Renal cortical epithelial cell (primary cell): ENCODE results near the gene CLEC4D. TPM values are rescaled to one million over a fixed set of nuclear protein-coding genes. Genes with fewer than 3 reads are reported as not detected.
"Not testable (repeated sequence)": the region's sequence is repeated elsewhere in the genome, so short reads cannot be mapped to it uniquely, and the experiment has no call there.

ENCODE experiments used
- DNase-seq: peaks from one replicate; pipeline ENCODE4 v3.0.0-alpha.2; 2011; ENCODE audit warnings: low read depth
- total RNA-seq: library from RNA; depleted of rRNA; stranded (reverse); fragments of >200 nt; gene quantifications from 2 replicates; pipeline ENCODE4 v1.2.3, GENCODE V29; 2014

Gene CLEC4D
- 0.15 TPM in 1 of 2 replicates, not detected in the other for total RNA-seq

DNA sequence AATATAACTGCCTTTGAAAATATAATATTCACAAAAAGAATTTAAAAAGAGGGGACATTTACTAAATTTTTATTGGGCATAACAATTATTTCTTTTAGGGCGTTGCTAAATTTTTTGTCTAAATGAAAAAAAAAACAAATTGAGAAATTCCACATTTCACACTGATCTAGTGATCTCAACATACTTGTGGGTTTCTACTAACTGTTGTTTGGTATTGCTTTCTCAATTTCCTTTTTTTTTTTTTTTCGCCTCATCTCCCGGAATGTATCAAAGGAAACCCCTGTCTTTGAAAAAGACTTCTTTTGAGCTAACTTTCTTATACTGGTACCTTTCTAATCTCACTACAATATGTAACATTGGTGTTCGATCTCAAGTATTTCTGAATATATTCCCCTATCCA lies at the start of gene CLEC4D:
Gene CLEC4D (plus strand): TSS at position 248 of the 400 bp plus-strand sequence. CDS start 230 bp downstream, outside the sequence.
- no peak for DNase-seq

GRCh38 chr12:8465301-8465996 lies 47.9 kb upstream of the CLEC4D start:
- no peak for DNase-seq

DNA sequence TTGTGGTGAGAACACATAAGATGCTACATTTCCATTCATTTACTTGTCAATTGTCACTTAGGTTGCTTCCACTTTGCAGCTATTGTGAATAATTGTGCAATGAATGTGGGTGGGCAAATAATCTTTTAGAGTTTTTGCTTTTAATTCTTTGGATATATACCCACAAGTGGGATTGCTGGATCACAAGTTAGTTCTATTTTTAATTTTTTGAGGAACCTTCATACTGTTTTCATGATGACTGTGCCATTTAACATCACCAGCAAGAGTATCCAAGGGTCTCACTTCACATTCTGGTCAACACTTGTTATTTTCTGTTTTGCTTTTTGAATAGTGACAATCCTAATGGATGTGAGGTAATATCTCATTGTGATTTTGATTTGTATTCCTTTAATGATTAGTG lies 47.1 kb upstream of the CLEC4D start:
- no peak for DNase-seq

- no peak for DNase-seq
These were observed 42.2 kb upstream of the CLEC4D start for GRCh38 chr12:8471090-8471489.

DNA sequence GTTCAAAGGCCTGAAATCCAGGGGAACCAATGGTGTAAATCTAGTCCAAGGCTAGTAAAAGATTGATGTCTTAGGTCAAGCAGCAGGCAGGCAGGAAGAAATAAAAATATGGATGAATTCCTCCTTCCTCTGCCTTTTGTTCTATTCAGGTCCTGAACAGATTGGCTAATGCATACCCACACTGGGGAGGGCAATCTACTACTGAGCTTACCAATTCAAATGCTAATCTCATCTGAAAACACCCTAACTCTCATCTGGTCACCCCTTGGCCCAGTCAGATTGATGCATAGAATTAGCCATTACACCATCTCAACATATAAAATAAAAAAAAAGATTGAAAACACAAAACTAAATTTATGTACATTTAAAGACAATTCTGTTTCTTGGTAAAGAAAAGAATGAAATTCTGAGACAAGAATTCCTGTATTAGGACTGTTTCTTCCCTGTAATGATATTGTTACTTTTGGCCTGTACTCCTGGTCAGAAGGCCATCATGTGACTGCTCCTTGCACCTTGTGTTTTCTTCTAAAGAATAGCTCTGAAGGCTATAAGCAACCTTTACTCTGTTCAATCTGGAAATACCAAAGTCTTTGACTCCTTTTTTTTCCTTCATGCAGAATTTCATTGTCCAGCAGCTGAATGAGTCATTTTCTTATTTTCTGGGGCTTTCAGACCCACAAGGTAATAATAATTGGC lies 37.6 kb upstream of the CLEC4D start:
- DNase-seq = no peak

DNA sequence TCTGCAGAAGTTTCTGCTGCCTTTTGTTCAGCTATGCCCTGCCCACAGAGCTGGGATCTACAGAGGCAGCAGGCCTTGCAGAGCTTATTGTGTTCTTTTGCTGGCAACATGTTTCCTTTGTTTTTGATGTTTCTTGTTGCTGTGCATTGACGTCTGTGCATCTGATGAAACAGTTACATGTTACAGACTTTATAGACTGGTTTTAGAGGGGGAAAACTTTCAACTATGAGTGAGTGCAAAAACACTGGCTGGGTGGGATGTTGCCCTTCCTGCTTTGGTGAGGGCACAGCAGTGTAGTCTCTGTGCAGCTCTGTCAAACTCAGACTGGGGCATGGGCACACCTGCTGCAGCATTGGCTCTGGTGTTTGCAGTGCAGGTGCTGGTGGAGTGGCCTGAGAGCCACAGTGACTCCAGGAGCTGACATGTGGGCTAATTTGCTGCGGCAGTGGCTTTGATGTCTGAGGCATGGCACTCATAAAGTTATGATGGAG lies 30.7 kb upstream of the CLEC4D start:
- DNase-seq = no peak

DNA sequence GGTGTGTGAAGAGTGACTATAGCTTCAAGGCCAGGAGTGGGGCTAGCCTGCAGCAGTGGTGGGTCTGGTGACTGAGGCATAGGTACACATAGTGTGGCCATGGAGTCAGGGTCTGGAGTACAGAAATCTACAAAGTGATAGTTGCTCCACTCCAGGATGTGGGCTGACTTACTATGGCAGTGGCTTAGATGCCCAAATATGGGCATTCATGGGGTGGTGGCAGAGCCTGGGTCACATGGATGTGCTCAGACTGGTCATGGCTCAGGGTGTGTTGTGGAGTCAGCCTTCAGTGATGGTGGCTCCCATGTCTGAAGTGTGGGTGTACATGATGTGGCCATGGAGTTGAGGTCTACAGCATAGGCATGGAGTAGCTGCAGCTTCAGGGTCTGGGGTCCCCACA lies 30.2 kb upstream of the CLEC4D start:
- DNase-seq = no peak

- no peak for DNase-seq
These were observed 21.4 kb upstream of the CLEC4D start for GRCh38 chr12:8491646-8492530.

- no peak for DNase-seq
These were observed 20.2 kb upstream of the CLEC4D start for GRCh38 chr12:8493084-8493483.

- DNase-seq = not testable (repeated sequence)
These were observed 17.6 kb upstream of the CLEC4D start for GRCh38 chr12:8495671-8496070.

DNA sequence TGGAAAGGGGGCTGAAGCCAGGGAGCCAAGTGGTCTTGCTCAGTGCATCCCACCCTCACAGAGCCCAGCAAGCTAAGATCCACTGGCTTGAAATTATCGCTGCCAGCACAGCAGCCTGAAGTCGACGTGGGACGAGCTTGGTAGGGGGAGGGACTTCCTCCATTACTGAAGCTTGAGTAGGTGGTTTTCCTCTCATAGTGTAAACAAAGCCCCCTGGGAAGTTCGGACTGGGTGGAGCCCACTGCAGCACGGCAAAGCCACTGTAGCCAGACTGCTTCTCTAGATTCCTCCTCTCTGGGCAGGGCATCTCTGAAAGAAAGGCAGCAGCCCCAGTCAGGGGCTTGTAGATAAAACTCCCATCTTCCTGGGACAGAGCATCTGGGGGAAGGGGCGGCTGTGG lies 17.2 kb upstream of the CLEC4D start:
- DNase-seq = not testable (repeated sequence)

DNA sequence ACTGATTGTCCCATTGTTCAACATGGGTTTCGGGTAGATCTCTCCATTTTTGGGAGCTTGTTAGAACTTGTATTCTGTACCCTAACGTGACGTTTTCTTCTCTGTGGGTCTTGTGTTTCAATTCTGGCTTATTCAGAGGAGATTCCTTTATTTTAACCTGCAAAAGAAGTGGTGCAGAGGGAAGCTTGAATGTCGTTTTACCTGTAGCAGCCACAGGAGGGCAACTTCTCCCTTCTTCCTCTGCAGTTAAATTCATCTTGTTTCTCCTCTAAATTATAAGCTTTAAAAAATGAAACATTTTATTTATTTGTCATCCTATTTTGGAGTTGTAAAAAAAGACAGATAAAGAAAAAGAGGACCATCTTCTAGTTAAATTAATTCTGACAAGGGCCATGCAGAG lies 13.7 kb upstream of the CLEC4D start:
- peak; percentile 19 for DNase-seq

DNA sequence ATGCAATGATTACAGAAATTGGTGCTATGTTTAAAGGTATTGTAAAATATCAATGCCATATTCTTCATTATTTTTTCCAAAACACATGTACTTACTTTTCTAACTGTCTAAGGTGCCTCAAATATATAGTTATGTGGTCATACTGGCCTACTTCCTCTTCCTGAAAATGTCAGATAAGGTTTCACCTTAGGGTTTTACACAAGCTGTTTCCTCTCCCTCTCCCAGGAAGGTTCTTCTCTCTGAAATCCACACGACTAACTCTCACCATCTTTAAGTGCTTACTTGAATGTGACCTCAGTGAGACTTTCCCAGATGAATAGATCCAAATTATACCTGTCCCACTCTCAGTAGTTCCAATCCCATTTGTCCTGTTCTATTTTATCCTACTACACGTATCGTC lies 11.6 kb upstream of the CLEC4D start:
- no peak for DNase-seq

- no peak for DNase-seq
These were observed 9.0 kb upstream of the CLEC4D start for GRCh38 chr12:8504351-8504750.

- DNase-seq = no peak
These were observed 5.7 kb upstream of the CLEC4D start for GRCh38 chr12:8507596-8507995.

DNA sequence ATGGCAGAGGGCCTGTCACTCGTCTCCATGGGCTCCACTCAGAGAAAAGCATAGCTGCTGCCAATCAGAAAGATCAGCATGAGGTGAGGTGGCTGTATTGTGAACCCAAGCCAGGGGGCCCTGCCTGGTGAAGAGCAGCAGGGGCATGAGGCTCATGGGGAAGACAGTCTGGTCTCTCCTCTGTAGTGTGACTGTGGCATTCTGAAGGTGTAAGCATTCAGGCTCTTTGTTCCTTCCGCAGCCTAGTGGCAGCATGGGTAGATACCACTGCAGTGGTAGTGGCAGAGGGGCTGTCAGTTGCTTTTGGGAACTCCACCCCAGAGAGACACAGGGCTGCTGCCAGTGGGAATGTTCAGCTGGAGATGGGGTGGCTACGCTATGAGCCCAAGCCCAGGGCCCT lies 5.1 kb upstream of the CLEC4D start:
- DNase-seq = no peak

DNA sequence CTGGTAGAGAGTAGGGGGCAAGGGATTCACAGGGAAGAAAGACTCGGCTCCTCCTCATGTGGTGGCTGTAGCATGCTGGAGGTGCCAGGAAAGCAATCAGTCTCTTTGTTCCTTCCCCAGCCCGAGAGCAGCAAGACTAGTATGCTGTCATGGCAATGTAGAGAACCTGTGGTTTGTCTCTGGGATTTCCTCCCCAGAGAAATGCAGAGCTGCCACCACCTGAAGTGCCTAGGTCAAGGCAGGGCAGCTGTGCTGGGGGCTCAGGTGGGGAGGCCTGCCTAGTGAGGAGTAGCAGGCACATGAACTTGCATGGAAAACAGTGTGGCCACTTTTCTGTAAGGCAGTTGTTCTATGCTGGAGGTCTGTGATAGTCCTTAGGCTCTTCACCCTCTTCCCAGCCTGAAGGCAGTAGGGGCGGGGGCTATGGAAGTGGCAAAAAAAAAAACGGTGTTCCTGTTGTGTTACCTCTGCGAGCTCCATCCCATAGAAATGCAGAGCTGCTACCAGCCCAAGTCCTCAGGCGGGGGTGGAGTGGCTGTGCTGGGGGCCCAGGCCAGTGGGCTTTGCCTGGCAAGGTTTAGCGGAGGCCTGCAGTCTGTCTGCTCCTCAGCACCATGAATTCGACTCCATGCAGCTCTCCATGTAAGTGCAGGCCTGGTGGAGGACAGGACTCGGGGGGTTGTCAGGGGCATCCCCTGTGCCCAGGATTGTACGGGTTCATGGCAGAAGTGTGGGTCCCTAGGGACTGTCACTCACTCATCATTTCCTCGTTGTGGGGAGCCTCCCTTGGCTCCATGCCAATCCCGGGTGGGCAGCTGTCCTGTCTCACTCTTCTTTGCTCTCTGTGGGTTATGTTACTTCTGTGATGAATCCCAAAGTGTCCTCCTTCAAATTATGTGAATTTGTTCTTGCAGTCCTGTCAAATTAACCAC lies 4.1 kb upstream of the CLEC4D start:
- DNase-seq = no peak

- no peak for DNase-seq
These were observed 4.7 kb downstream of the CLEC4D start for GRCh38 chr12:8517971-8518370.

- no peak for DNase-seq
These were observed 5.9 kb downstream of the CLEC4D start for GRCh38 chr12:8519171-8519570.

DNA sequence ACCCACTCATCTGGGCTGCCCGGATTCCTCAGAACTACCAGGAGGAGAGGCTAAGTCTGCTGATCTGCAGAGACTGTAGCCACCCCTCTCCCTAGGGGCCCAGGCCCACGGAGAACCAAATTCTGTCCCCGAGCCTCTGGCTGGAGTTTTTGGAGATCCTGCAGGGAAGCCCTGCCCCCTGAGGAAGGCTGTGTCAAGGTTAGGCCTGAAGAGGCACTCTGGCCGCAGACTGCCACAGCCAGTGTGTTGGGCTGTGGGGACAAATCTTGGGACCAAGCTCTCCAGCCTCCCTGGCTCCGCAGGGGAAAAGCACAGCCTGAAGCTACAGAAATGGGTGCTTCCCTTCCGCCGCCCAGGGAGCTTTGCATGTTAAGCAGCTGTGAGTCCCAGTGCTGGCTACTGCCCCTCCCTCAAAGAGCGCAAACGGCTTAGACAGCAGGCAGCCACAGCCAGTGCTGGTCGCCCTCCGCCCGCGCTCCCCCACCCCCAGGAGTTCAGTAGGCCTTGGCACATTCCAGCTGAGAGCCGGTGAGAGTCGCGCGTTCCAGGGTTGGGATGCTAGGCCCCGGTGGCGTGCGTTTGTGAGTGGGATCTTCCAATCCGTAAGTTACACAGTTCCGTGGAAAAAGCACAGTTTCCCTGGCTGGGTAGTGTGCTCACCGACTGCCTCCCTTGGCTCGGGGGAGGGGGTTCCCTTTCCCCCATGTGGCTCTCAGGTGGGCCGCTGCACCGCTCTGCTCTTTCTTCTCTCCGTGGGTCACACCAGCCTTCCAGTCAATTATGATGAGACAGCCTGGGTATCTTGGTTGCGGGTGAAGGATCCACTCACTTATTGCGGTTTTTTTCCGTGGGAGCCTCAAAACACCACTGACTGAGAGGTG lies 14.2 kb downstream of the CLEC4D start:
- DNase-seq = no peak
